BE2C (cell line): Measurements from ENCODE around the gene DCHS2.

Experiments
- DNase-seq: peaks from one replicate; pipeline ENCODE4 v3.0.0-alpha.2; 2020
- H3K27me3 ChIP-seq: fragments of 250-450 bp; sonication (Bioruptor Pico); 2 replicates; pipeline ENCODE4 v1.5.1; 2020; ENCODE audit warnings: mild to moderate bottlenecking
- H3K36me3 ChIP-seq: fragments of 250-450 bp; sonication (Bioruptor Pico); 2 replicates; pipeline ENCODE4 v1.5.1; 2020; ENCODE audit warnings: mild to moderate bottlenecking
- H3K4me1 ChIP-seq: fragments of 250-450 bp; sonication (Bioruptor Pico); 2 replicates; pipeline ENCODE4 v1.5.1; 2020
- H3K4me3 ChIP-seq: 2 replicates; pipeline ENCODE4 v1.5.1; 2011; ENCODE audit warnings: low read depth, low read length
- H3K9me3 ChIP-seq: fragments of 250-450 bp; sonication (Bioruptor Pico); 2 replicates; pipeline ENCODE4 v1.5.1; 2020
- TF ChIP-seq, protein P1 (sequence below): IDR thresholded peaks from 2 replicates; pipeline ENCODE4 v1.5.1; 2012; ENCODE audit warnings: mild to moderate bottlenecking, low read depth, low read length

The DCHS2 gene

DNA sequence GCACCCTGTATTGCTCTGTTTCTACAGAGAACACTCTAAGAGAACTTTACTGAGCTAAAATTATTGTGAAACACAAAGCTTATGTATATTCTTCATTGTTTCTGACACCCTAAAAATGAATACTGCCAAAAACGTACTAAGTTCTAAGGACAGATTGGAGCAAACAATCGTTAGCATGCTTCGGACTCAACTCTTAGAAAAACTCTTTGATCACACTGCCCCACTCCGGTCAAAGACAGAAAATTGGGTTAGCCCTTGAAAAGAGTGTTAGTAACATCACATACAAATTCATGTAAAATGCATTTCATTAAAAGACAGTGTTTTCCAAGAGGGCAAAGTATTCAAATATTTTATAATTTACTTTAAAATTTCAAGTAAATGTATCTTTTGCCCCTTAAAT is 177.4 kb downstream of the DCHS2 start:
- Histone ChIP-seq H3K4me3 (no peak overlapping the region), H3K4me1 (no peaks in the 10 kb centered on the region), H3K36me3 (no peaks in the 10 kb centered on the region), H3K9me3 (no peaks in the 10 kb centered on the region), H3K27me3 (no peaks in the 10 kb centered on the region)
- TF ChIP-seq, protein P1, sequence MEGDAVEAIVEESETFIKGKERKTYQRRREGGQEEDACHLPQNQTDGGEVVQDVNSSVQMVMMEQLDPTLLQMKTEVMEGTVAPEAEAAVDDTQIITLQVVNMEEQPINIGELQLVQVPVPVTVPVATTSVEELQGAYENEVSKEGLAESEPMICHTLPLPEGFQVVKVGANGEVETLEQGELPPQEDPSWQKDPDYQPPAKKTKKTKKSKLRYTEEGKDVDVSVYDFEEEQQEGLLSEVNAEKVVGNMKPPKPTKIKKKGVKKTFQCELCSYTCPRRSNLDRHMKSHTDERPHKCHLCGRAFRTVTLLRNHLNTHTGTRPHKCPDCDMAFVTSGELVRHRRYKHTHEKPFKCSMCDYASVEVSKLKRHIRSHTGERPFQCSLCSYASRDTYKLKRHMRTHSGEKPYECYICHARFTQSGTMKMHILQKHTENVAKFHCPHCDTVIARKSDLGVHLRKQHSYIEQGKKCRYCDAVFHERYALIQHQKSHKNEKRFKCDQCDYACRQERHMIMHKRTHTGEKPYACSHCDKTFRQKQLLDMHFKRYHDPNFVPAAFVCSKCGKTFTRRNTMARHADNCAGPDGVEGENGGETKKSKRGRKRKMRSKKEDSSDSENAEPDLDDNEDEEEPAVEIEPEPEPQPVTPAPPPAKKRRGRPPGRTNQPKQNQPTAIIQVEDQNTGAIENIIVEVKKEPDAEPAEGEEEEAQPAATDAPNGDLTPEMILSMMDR, result peak; percentile 26; the same call in 1 of the 2 replicates
- no peak for DNase-seq

DNA sequence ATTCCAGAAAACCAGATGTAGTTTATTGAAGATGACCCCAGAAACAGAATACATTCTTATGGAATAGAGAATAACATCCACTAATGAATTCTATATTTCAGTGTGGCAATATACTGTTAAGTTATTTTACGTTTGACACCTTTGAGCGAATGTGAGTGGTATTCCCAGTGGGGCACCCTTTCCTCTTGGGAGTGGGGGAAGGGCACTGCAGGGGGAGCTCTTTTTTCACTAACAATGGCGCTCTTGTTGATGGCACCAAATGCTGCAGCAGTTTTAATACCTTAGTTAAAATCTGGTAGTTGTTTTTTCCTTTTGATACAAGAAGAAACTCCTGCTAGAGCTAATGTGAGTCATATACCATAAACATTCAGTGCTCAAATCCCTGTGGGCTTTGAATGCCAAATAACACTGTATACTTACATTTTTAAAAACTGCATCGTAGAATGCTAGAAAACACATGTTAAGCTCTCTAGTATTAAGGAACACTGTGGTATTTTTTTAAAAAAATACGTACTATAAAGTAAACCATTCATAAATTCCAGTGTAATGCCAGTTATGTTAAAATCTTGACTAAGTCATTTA is 178.5 kb downstream of the DCHS2 start:
- TF ChIP-seq, protein P1, result no peak
- Histone ChIP-seq H3K4me3 (no peak overlapping the region), H3K36me3 (no peaks in the 10 kb centered on the region), H3K9me3 (no peaks in the 10 kb centered on the region), H3K27me3 (no peaks in the 10 kb centered on the region), H3K4me1 (no peaks in the 10 kb centered on the region)
- no peak for DNase-seq

DNA sequence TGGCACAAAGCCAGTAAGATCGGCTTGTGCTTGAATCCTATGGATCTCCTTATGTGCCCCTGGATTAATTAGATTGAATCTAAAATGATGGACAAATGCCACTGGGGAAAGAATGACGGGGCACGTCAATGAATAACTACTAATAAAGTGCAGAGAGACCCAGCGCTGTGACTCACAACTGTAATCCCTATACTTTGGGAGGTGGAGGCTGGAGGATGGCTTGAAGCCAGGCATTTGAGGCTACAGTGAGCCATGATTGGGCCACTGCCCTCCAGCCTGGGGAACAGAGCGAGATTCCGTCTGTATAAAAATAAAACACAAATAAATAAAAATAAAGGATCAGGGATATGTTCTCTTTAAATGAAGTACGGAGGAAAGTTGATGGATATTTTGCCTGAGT is 179.4 kb downstream of the DCHS2 start:
- DNase-seq, result no peak
- Histone ChIP-seq H3K4me3 (no peak overlapping the region), H3K36me3 (no peaks in the 10 kb centered on the region), H3K27me3 (no peaks in the 10 kb centered on the region), H3K4me1 (no peaks in the 10 kb centered on the region), H3K9me3 (no peaks in the 10 kb centered on the region)
- TF ChIP-seq, protein P1, result no peak

DNA sequence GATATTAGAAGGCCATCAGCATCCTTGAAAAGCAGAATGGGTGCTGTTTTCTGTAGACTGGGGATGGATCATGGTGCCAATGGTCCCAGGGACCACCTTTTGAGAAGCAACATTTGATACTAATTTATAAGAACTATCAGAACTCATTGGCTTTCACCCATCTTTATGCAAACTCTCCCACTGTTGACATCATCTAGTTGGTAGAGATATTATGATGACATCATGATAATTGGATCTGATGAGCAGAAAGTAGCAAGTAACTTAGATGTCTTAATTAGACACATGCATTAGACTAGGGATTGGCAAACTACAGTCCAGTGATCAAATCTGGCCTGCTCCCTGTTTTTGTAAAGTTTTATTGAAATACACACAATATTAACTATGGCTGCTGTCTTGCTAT is 181.0 kb downstream of the DCHS2 start:
- DNase-seq, result no peak
- TF ChIP-seq, protein P1, result no peak

DNA sequence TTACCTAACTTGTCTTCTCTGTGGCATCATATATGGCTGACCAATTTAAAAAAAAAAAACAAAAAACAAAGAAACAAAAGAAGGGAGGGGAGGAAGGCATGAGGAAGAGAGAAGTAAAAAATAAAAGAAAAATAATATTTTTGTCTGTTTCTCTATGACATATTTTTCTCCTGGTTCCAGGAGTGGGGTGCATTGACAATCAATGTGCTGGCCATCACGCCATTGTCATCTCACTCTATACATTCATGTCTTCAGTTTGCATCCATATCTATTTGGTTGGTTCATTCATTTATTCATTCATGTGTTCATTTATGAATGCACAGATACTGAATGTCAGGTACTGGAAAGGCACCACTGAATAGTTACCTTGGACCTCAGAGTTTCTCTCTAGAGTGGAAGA is 183.4 kb downstream of the DCHS2 start:
- Histone ChIP-seq H3K4me3 (no peak overlapping the region), H3K36me3 (no peaks in the 10 kb centered on the region), H3K27me3 (no peaks in the 10 kb centered on the region), H3K4me1 (no peaks in the 10 kb centered on the region), H3K9me3 (no peaks in the 10 kb centered on the region)
- no peak for DNase-seq
- TF ChIP-seq, protein P1, result no peak

More for the DNA sequence above, 181.0 kb downstream of the DCHS2 start:
- no peak overlapping the region for H3K4me3 ChIP-seq
- no peaks in the 10 kb centered on the region for H3K9me3 ChIP-seq
- H3K4me1 ChIP-seq, result no peaks in the 10 kb centered on the region
- H3K36me3 ChIP-seq, result no peaks in the 10 kb centered on the region
- no peaks in the 10 kb centered on the region for H3K27me3 ChIP-seq

DNA sequence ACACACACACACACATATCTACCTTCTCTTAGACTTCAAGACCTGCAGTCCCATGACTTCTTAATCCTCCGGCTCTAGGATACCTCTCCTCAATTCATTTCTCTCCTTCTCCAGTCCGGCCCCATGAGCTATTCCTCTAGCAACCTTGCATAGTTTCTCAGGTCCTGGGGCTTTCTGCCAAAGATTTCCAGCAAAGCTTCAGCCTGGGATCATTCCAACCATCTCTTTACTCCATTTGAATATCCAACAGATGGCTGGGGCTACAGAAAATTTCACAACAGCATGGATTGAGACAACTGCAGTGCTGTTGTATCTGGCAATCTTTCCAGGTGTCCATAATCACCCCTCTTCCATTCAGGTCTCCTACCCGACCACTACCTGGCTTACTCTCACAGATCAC is 184.1 kb downstream of the DCHS2 start:
- Histone ChIP-seq H3K4me3 (no peak overlapping the region), H3K27me3 (no peaks in the 10 kb centered on the region), H3K4me1 (no peaks in the 10 kb centered on the region), H3K36me3 (no peaks in the 10 kb centered on the region), H3K9me3 (no peaks in the 10 kb centered on the region)
- TF ChIP-seq, protein P1, result no peak
- no peak for DNase-seq
